ENCODE results near the gene PRKN.

The PRKN gene

DNA sequence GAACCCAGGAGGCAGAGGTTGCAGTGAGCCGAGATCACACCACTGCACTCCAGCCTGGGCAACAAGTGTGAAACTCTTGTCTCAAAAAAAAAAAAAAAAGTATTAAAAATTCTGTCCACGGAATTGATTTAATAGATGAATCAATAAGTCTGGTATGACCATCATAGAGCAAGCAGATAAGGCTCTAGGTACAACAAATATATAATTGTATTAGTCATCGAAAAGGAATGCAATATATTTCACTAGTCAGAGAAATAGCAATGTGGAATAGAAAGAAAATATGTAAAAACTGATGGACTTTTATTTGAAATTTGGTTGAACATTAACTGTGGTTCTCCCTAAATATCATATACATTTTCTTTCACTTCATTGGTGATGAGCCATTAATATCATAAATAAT lies 976.9 kb downstream of the PRKN start:
- Mint-ChIP-seq H3K36me3 (no peaks in the 10 kb centered on the region), H3K4me3 (no peak overlapping the region), H3K4me1 (no peaks in the 10 kb centered on the region), H3K9me3 (no peaks in the 10 kb centered on the region), H3K27me3 (no peaks in the 10 kb centered on the region), H3K27ac (no peak overlapping the region)
- DNase-seq (ENCODE audit: low spot score in 2 of 2) (no peak), ATAC-seq (ENCODE audit: low read depth) (no peak)

DNA sequence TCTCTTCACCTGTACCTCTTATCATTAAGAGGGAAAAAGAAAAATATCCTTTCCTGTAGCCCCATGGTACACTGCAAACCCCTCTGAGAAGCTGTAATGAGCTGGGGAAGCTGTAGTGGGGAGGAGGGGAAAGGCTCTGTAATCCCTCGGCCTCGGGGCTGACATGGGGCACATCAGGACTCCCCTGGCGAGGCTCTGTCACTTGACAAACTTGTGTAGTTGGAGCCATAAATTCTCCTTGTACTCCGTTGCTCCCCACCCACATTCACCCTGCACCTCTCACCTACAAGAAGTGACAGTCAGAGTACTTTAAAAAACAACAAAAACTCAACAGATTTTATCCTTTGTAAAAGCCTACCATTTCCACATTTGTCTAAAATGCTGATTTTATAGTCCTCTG lies 978.0 kb downstream of the PRKN start:
- Mint-ChIP-seq H3K27me3 (no peaks in the 10 kb centered on the region), H3K4me3 (no peak overlapping the region), H3K27ac (no peak overlapping the region), H3K36me3 (no peaks in the 10 kb centered on the region), H3K4me1 (no peaks in the 10 kb centered on the region), H3K9me3 (no peaks in the 10 kb centered on the region)
- no peak for DNase-seq (ENCODE audit: low spot score in 2 of 2)
- ATAC-seq (ENCODE audit: low read depth): no peak

DNA sequence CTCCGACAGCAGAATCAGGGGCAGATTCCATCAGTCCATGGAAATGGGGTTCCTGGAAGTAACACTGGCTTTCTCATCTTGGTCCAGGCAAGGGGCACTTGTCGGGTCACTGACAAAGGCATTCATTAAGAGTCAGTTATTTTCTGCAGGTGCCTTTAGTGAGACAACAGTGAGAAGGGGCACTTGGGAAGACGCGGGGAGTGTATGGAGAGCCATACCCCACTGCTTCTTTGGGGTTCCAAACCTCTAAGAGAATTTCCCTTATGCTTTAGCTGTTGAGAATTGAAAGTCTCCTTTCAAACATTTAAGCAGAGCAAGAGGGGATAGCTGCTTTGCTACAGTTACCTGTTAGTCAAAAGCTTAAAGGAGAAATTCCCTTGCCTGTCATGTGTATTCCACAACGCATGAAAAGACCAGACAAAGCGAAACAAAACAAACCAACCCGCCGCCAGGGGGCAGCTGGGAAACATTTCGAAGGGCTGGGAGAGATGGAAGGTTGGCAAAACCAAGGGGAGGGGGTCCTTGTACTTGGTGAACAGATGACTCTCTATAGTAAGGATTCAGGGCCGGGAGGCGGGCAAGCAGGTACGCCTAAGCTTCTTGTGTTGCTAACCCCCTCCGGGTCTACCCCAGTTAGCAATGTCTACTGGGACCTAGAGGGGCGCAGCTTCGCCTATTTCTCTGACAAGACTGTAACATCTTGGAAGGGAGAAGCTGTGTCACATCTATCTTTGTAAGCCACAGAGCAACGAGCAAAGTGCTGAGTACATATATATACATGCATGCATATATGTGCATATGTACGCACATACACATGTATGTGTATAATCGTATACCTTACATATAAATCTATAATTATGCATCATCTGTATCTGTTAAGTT lies 978.8 kb downstream of the PRKN start:
- H3K27me3 Mint-ChIP-seq: no peaks in the 10 kb centered on the region
- DNase-seq (ENCODE audit: low spot score in 2 of 2): no peak
- no peak overlapping the region for H3K27ac Mint-ChIP-seq
- H3K4me1 Mint-ChIP-seq: no peaks in the 10 kb centered on the region
- no peak for ATAC-seq (ENCODE audit: low read depth)
- no peaks in the 10 kb centered on the region for H3K9me3 Mint-ChIP-seq
- H3K4me3 Mint-ChIP-seq: no peak overlapping the region
- no peaks in the 10 kb centered on the region for H3K36me3 Mint-ChIP-seq

DNA sequence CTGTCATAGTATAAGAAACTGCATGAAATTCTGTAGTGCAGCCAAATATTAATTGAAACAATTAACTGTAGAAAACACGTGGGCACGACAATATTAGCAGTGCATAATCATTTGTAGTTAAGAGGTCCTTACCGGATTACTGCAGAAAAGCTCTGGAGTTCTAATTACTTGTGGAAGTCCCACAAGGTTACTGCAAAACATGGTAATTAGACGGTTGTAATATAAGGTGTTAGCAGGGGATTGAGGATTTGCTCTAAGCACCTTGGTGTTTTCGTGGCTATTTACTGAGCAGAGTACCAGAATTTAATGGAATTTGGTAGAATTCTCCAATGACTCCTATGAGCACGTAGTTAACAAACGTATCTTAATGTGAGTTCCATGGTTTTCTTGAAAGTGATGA lies 980.1 kb downstream of the PRKN start:
- no peaks in the 10 kb centered on the region for H3K9me3 Mint-ChIP-seq
- no peak for DNase-seq (ENCODE audit: low spot score in 2 of 2)
- ATAC-seq (ENCODE audit: low read depth): no peak

DNA sequence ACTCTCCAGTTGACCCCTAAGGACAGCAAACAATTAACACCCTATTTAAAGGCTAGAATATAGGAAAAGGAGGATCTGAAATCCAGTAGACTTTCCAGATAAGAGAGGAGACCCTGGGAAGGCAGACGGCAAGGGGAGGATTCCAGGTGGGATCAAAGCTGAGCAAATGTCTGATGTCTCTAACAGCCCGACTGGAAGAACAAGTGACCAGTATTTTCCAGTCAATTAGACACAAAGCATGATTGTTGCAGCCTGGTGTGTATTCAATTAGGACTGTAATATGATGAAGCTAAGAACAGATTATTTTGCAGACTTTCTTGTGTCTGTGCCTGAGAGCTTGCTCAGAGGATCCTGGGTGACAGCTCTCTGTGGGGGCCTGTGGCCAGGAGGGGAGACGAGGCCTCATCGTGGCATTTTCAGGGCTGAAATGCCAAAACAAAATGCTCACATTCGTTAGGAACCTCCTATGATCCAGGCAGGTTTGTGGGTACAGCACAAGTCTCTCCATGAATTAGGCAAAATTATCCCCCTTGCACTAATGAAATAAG lies 981.9 kb downstream of the PRKN start:
- Mint-ChIP-seq H3K27ac (no peak overlapping the region), H3K4me3 (no peak overlapping the region), H3K36me3 (no peaks in the 10 kb centered on the region), H3K9me3 (no peaks in the 10 kb centered on the region), H3K4me1 (no peaks in the 10 kb centered on the region), H3K27me3 (no peaks in the 10 kb centered on the region)
- no peak for DNase-seq (ENCODE audit: low spot score in 2 of 2)
- ATAC-seq (ENCODE audit: low read depth): no peak

More for the DNA sequence above, 980.1 kb downstream of the PRKN start:
- Mint-ChIP-seq H3K27me3 (no peaks in the 10 kb centered on the region), H3K27ac (no peak overlapping the region), H3K4me1 (no peaks in the 10 kb centered on the region), H3K36me3 (no peaks in the 10 kb centered on the region), H3K4me3 (no peak overlapping the region)

DNA sequence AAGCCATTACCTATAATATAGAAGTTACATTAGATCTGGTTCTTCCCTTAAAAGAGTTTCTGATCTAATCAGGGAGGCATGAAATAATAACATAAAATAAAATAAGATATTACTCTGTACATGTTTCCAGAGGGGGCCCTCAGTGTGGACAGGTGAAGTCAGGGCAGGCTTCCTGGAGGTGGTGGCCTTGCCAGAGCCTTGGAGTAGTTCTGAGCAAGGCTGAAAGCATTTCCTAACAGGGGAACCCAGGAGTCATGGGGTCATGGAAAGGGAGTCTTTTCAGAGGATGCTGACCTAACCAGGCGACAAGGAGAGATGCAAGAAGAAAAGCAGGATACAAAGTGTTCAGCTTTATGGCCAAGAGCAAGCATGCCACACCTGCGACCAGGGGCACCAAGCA lies 982.4 kb downstream of the PRKN start:
- Mint-ChIP-seq H3K9me3 (no peaks in the 10 kb centered on the region), H3K36me3 (no peaks in the 10 kb centered on the region), H3K4me1 (no peaks in the 10 kb centered on the region), H3K27ac (no peak overlapping the region), H3K4me3 (no peak overlapping the region), H3K27me3 (no peaks in the 10 kb centered on the region)
- ATAC-seq (ENCODE audit: low read depth) (no peak), DNase-seq (ENCODE audit: low spot score in 2 of 2) (no peak)

DNA sequence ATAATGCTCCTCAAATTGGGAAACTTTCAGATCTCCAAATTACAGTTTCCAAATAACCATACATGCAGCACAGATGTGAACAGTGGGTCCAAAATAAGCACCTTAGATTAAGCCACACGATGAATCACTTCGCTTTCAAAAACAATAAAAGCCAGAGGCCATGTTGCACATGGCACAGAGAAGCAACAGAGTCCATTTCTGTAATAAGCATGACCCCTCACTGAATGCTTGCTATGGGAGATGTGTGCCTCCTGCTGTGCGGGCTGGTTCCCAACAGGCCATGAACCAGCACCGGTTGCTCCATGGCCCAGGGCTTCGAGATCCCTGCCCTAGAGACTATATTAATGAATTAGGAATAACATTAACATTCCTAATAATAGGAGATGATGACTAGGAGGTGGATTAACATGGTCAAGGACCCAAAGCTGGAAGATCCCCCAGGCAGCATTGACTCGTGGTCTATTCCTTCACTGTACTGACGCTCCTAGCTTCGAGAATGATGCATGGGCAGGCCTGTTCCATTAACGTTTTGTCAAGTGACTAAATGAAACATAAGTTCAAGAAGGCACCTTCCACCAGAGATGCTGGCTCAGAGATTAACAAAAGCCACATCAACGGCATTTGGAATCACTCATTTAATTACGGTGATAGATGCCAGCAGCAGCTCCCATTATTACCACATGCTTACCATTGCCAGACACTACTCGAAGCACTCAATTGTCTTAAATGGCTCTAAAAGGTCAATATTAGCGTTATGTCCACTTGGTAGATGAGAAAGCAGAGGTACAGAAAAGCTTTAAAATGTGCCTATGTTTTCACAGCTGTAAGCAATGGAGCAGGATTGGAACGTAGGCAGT lies 983.1 kb downstream of the PRKN start:
- H3K9me3 Mint-ChIP-seq: no peaks in the 10 kb centered on the region
- H3K4me3 Mint-ChIP-seq: no peak overlapping the region
- H3K27ac Mint-ChIP-seq: no peak overlapping the region
- no peak for ATAC-seq (ENCODE audit: low read depth)
- no peaks in the 10 kb centered on the region for H3K36me3 Mint-ChIP-seq
- H3K27me3 Mint-ChIP-seq: no peaks in the 10 kb centered on the region
- H3K4me1 Mint-ChIP-seq: no peaks in the 10 kb centered on the region
- DNase-seq (ENCODE audit: low spot score in 2 of 2): no peak

DNA sequence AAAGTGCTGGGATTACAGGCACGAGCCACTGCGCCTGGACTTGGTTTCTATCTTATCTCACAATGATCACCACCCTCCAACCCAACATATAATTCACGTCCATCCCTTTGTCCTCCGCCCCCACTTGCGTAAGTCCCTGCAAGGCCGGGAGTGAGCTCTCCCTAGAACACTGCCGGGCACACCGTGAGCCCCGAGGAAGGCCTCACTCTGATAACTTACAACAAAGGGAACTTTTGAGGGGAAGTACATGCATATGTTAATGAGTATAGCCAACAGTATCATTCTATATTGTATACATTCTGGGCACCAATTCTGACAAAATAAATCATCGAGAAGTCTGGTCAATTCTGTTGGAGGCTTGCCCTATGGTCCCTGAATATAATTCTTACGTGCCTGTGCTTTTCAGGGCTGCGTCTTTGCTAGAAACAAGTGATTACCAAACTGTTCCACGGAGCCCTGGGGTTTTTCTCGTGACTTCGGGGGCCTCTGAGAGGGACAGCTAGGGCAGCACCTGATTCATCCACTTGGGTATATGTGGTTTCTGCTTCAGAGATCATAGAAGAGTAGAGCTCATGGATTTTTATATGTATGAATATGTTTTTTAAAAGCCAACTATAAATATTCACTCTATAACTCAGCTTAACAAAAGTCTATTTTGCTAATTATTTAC lies 983.9 kb downstream of the PRKN start:
- no peak for DNase-seq (ENCODE audit: low spot score in 2 of 2)
- H3K4me3 Mint-ChIP-seq: no peak overlapping the region
- H3K4me1 Mint-ChIP-seq: no peaks in the 10 kb centered on the region
- no peak for ATAC-seq (ENCODE audit: low read depth)
- H3K27me3 Mint-ChIP-seq: no peaks in the 10 kb centered on the region
- H3K27ac Mint-ChIP-seq: no peak overlapping the region
- H3K36me3 Mint-ChIP-seq: no peaks in the 10 kb centered on the region
- H3K9me3 Mint-ChIP-seq: no peaks in the 10 kb centered on the region

DNA sequence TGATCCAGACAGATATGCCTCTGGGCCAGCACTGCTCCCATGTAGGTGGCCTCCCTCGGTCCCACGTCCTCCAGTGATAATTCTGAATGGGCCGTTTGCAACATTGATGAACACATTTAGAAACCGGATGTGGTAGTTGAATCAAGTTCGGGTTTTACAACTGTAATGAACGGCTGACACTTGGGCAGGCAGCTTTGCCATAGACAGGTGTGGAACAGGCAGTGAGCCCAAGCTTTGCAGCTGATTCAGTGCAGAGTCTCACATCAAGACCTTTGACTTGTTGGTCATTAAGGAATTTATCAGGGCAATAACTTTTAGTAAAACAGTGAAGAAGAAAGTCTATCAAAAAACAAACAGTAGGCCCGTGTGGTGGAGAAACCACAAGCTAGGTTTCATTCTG lies 987.1 kb downstream of the PRKN start:
- Mint-ChIP-seq H3K27me3 (peaks cover 4% of the 10 kb centered on the region), H3K9me3 (peaks cover 2% of the 10 kb centered on the region), H3K4me3 (no peak overlapping the region), H3K36me3 (peaks cover 5% of the 10 kb centered on the region), H3K4me1 (no peaks in the 10 kb centered on the region), H3K27ac (no peak overlapping the region)
- ATAC-seq (ENCODE audit: low read depth): no peak
- no peak for DNase-seq (ENCODE audit: low spot score in 2 of 2)

DNA sequence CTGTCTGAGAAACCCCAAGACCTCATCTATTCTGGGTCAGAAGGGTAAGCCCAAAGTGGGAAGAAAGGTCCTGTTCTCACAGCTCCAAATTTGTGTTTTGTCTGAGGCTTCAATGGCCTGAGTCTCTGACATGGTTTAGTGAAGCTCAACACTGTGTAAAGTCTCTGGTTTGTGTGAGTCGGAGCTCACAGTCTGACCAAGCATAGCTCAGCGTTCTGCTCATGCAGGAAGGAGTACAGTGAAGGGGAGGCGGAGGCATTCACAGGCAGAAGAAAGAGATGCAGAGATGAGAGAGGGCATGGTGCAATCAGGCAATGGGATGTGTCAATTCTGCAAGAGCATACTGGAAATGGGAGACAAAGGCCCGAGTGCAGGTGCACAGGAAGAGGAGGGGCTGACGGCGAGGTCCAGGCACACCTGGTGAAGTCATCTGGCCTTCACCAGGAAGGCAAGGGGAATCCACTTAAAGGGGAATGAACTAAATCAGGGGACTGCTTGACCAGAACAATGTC lies 990.7 kb downstream of the PRKN start:
- Mint-ChIP-seq H3K27me3 (peaks cover 4% of the 10 kb centered on the region), H3K36me3 (peaks cover 5% of the 10 kb centered on the region), H3K9me3 (peaks cover 2% of the 10 kb centered on the region), H3K4me1 (no peaks in the 10 kb centered on the region), H3K4me3 (no peak overlapping the region), H3K27ac (no peak overlapping the region)
- no peak for ATAC-seq (ENCODE audit: low read depth)
- no peak for DNase-seq (ENCODE audit: low spot score in 2 of 2)

DNA sequence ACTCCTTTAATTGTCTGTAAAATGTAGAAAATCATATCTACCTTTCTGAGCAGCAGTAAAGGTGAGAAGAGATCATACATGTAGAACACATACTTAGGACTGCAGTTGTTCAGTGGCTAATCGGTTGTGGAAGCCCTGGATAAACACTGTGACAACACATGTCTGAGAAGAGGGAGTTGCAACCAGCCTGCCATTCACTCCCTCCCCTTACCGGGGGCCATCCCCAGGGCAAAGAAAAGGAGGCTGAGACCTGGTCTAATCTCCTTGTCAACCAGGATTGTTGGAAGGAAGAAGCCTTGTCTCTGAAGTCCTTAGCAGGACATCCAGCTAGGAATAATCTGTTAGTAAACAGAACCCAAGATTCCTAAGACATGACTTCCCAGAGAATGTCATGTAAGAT lies 991.2 kb downstream of the PRKN start:
- peaks cover 4% of the 10 kb centered on the region for H3K27me3 Mint-ChIP-seq

DNA sequence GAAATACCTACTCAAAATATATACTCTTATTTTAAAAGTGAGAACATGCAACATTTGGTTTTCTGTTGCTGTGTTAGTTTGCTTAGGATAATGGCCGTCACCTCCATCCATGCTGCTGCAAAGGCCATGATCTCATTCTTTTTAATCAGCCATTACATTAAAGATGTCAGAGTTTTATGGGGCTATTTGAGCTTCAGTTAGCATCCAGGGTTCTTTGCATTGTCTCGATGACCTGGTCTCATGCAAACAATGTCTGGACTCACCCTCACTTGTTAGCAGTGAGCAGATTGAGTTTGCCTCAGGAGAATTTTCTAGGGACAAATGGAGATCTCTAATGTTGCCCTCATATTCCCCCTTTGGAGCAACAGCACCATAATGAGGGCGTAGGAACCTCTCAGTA lies 995.0 kb downstream of the PRKN start:
- H3K36me3 Mint-ChIP-seq: peaks cover 5% of the 10 kb centered on the region
- no peak for ATAC-seq (ENCODE audit: low read depth)
- no peak overlapping the region for H3K27ac Mint-ChIP-seq
- peaks cover 4% of the 10 kb centered on the region for H3K27me3 Mint-ChIP-seq
- peaks cover 9% of the 10 kb centered on the region for H3K9me3 Mint-ChIP-seq
- H3K4me1 Mint-ChIP-seq: no peaks in the 10 kb centered on the region
- no peak for DNase-seq (ENCODE audit: low spot score in 2 of 2)
- no peak overlapping the region for H3K4me3 Mint-ChIP-seq

More for the DNA sequence above, 991.2 kb downstream of the PRKN start:
- DNase-seq (ENCODE audit: low spot score in 2 of 2): no peak
- ATAC-seq (ENCODE audit: low read depth): no peak
- Mint-ChIP-seq H3K4me1 (no peaks in the 10 kb centered on the region), H3K36me3 (peaks cover 5% of the 10 kb centered on the region), H3K4me3 (no peak overlapping the region), H3K9me3 (peaks cover 2% of the 10 kb centered on the region), H3K27ac (no peak overlapping the region)

DNA sequence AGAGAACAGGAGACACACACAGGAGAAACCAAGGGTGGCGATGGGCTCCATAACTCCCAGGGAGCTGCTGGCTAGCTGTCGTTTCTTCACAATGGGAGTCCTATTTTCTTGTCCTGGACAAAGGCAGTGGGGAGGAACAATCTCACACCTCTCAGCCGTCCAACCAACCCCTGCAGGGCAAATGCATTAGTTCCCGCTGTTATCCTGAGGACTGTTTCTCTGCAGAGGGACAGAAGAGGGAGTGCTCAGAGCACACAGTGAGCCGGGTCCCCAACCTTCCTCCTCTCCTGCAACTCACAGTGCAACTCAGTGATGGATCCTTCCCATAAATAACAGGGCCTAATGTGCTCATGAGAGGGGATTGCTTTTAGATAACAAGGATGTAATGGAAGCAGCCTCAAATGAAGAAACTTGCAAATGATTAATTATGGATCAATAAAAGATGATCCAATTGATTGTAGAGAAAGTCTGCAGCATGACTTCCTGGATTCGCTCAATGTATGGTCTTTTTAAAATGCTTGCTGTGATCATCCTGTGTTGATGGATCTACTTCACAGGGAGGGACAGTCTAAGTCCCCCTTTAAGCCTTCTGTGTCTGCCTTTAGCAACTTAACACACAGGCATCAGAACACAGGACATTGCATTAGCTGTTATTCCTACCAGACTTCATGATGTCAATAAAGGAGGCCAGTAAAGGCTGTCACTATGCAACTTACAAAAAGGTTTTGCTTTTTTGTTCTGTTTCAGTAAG lies 1000.3 kb downstream of the PRKN start:
- Mint-ChIP-seq H3K9me3 (peaks cover 7% of the 10 kb centered on the region), H3K36me3 (no peaks in the 10 kb centered on the region), H3K27ac (no peak overlapping the region), H3K4me1 (no peaks in the 10 kb centered on the region), H3K27me3 (no peaks in the 10 kb centered on the region), H3K4me3 (no peak overlapping the region)
- ATAC-seq (ENCODE audit: low read depth) (no peak), DNase-seq (ENCODE audit: low spot score in 2 of 2) (no peak)

Measured in memory B cell (primary cell).